ENCODE data around the gene WNT1. TPM values are rescaled to one million over a fixed set of nuclear protein-coding genes. Genes with fewer than 3 reads are reported as not detected.

WNT1 gene
- total and polyA plus RNA-seq, 12 donors = not detected

GRCh38 chr12:48938805-48939204 is 39.3 kb upstream of the WNT1 start:
- no peak for TF ChIP-seq POLR2A (IDR thresholded peaks at IDR 0.05)
- TF ChIP-seq CTCF (IDR thresholded peaks at IDR 0.05) = no peak
- Histone ChIP-seq H3K36me3 (replicated peaks in 1 of 2) (peaks cover 0 to 54% of the 10 kb centered on the region in 2 donors), H3K4me3 (no peak overlapping the region), H3K4me1 (replicated peaks in 1 of 2) (peaks cover 0 to 10% of the 10 kb centered on the region in 2 donors), H3K9me3 (replicated peaks in 1 of 3) (no peaks in the 10 kb centered on the region), H3K27me3 (no peaks in the 10 kb centered on the region), H3K27ac (no peak overlapping the region)
- DNase-seq = no peak
- intact Hi-C loops (cut with DNase I) = loop anchor here in 1 of 2 donors (10.0 kb wide), 1 partner anchor 46 kb away; no protein-coding TSS in a partner anchor
- WGBS, 4 donors = 78 to 99% (median 86%) methylated on average over 7 of the region's 7 CpGs

- Histone ChIP-seq H3K36me3 (replicated peaks in 1 of 2) (peaks cover 0 to 48% of the 10 kb centered on the region in 2 donors), H3K4me1 (replicated peaks in 1 of 2) (peaks cover 0 to 16% of the 10 kb centered on the region in 2 donors), H3K9me3 (replicated peaks in 1 of 3) (no peaks in the 10 kb centered on the region), H3K27ac (no peak overlapping the region), H3K4me3 (no peak overlapping the region), H3K27me3 (no peaks in the 10 kb centered on the region)
- 63 to 72% (median 67%) methylated on average over 3 of the region's 3 CpGs for WGBS, 4 donors
- intact Hi-C loops (cut with DNase I) = no loop called here
- DNase-seq = no peak
- TF ChIP-seq CTCF (IDR thresholded peaks at IDR 0.05) = no peak
- no peak for TF ChIP-seq POLR2A (IDR thresholded peaks at IDR 0.05)
These were observed 37.9 kb upstream of the WNT1 start for GRCh38 chr12:48940181-48940580.

GRCh38 chr12:48943221-48943620 is 34.9 kb upstream of the WNT1 start:
- no peak for DNase-seq
- Histone ChIP-seq H3K4me1 (replicated peaks in 1 of 2) (peaks cover 0 to 28% of the 10 kb centered on the region in 2 donors), H3K27ac (no peak overlapping the region), H3K4me3 (no peak overlapping the region), H3K36me3 (replicated peaks in 1 of 2) (peaks cover 0 to 27% of the 10 kb centered on the region in 2 donors), H3K9me3 (replicated peaks in 1 of 3) (no peaks in the 10 kb centered on the region), H3K27me3 (no peaks in the 10 kb centered on the region)
- WGBS, 4 donors = 87 to 97% (median 96%) methylated on average over 4 of the region's 4 CpGs
- TF ChIP-seq CTCF (IDR thresholded peaks at IDR 0.05) = no peak
- no peak for TF ChIP-seq POLR2A (IDR thresholded peaks at IDR 0.05)
- intact Hi-C loops (cut with DNase I) = no loop called here

GRCh38 chr12:48946205-48946604 is 31.9 kb upstream of the WNT1 start:
- Histone ChIP-seq H3K4me3 (no peak overlapping the region), H3K36me3 (replicated peaks in 1 of 2) (no peaks in the 10 kb centered on the region), H3K27ac (no peak overlapping the region), H3K4me1 (replicated peaks in 1 of 2) (peaks cover 0 to 24% of the 10 kb centered on the region in 2 donors), H3K9me3 (replicated peaks in 1 of 3) (no peaks in the 10 kb centered on the region), H3K27me3 (no peaks in the 10 kb centered on the region)
- intact Hi-C loops (cut with DNase I) = no loop called here
- DNase-seq = no peak
- no peak for TF ChIP-seq CTCF (IDR thresholded peaks at IDR 0.05)
- no peak for TF ChIP-seq POLR2A (IDR thresholded peaks at IDR 0.05)
